IPS DF 4.7 (cell line): ENCODE results near the gene APOE.
"Not testable (repeated sequence)": the region's sequence is repeated elsewhere in the genome, so short reads cannot be mapped to it uniquely, and the experiment has no call there.

Experiments used
- DNase-seq: peaks from one replicate; pipeline ENCODE4 v3.0.0-alpha.2; 2013; ENCODE audit warnings: low spot score; ENCODE audit errors: extremely low read depth

The APOE gene

DNA sequence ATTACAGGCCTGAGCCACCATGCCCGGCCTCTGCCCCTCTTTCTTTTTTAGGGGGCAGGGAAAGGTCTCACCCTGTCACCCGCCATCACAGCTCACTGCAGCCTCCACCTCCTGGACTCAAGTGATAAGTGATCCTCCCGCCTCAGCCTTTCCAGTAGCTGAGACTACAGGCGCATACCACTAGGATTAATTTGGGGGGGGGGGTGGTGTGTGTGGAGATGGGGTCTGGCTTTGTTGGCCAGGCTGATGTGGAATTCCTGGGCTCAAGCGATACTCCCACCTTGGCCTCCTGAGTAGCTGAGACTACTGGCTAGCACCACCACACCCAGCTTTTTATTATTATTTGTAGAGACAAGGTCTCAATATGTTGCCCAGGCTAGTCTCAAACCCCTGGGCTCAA, 4.2 kb downstream of the APOE start:
- no peak for DNase-seq

GRCh38 chr19:44911896-44912295, 6.3 kb downstream of the APOE start:
- not testable (repeated sequence) for DNase-seq

DNA sequence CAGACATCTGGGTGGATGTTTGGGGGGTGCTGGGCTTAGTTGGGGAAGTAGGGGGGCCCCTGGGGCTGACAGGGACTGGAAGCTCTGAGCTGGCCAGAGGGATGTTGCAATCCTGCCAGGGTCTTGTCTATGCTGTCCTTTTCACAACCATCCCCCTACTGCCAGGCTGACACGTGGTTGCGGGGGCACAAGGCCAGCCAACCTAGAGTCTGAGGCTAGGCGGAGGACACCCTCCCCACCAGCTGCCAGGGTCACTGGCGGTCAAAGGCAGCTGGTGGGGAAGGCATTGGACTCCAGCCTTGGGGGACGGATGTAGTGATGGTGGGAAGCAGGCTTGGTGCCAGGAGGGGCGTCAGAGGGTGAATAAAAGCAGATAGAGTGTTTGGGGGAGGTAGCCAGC, 7.3 kb downstream of the APOE start:
- no peak for DNase-seq

DNA sequence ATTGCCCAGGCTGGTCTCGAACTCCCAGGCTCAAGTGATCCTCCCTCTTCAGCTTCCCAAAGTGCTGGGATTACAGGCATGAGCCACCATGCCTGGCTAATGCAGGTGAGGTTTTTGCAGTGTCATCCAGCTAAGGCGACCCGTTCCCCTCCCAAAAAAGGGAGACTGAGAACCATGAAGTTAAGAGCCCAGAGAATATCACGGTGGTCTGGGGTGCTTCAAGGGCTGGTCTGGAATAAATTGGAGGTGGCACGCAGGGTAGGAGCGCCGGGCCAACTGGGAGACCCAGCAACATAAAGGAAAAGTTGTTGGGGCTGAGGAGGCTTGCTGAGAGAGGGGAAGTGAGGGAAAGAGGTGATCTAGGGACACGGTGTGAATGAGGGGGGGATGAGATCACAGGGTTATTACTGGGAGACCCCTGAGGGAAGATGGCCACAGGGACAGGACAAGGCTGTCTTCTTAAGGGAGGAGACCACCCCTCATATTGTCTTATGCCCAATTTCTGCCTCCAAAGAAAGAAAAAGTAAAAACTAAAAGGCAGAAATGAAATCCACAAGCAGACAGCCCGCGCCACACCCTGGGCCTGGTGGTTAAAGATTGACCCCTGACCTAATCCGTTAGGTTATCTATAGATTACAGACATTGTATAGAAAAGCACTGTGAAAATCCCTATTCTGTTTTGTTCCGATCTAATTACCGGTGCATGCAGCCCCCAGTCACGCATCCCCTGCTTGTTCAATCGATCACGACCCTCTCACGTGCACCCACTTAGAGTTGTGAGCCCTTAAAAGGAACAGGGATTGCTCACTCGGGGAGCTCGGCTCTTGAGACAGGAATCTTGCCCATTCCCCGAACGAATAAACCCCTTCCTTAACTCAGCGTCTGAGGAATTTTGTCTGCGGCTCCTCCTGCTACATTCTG, 8.2 kb downstream of the APOE start:
- not testable (repeated sequence) for DNase-seq

- not testable (repeated sequence) for DNase-seq
Observed at GRCh38 chr19:44914433-44915206, 9.0 kb downstream of the APOE start, which contains the start of gene APOC1. Gene APOC1 (plus strand): TSS chr19:44914608. CDS start chr19:44914892, 284 bp downstream.

DNA sequence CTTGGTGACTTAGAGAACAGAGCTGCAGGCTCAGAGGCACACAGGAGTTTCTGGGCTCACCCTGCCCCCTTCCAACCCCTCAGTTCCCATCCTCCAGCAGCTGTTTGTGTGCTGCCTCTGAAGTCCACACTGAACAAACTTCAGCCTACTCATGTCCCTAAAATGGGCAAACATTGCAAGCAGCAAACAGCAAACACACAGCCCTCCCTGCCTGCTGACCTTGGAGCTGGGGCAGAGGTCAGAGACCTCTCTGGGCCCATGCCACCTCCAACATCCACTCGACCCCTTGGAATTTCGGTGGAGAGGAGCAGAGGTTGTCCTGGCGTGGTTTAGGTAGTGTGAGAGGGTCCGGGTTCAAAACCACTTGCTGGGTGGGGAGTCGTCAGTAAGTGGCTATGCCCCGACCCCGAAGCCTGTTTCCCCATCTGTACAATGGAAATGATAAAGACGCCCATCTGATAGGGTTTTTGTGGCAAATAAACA, 18.7 kb downstream of the APOE start:
- no peak for DNase-seq

GRCh38 chr19:44925114-44925891, 19.7 kb downstream of the APOE start:
- DNase-seq: no peak

DNA sequence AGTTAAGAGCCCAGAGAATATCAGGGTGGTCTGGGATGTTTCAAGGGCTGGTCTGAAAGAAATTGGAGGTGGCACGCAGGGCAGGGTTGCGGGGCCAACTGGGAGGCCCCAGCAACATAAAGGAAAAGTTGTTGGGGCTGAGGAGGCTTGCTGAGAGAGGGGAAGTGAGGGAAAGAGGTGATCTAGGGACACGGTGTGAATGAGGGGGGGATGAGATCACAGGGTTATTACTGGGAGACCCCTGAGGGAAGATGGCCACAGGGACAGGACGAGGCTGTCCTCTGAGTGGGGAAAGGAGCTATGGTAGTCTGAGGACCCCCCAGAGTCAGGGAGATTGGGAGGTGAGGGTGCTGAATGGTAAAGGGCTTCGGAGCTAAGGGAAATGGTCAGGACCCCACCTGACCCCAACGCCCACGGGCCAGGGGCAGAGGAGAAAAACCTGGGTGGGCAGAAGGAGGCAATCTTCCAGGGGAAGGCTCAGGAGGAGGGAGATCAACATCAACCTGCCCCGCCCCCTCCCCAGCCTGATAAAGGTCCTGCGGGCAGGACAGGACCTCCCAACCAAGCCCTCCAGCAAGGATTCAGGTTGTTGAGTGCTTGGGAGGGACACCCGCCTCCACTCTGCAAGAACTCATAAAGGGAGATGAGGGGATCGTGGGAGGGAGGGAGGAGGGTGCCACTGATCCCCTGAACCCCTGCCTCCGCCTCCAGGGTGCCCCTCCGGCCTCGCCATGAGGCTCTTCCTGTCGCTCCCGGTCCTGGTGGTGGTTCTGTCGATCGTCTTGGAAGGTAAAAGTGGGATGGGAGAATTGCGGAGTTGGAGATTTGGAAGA, 20.9 kb downstream of the APOE start:
- not testable (repeated sequence) for DNase-seq

- DNase-seq: no peak
Observed at GRCh38 chr19:44927746-44928145, 22.1 kb downstream of the APOE start.

DNA sequence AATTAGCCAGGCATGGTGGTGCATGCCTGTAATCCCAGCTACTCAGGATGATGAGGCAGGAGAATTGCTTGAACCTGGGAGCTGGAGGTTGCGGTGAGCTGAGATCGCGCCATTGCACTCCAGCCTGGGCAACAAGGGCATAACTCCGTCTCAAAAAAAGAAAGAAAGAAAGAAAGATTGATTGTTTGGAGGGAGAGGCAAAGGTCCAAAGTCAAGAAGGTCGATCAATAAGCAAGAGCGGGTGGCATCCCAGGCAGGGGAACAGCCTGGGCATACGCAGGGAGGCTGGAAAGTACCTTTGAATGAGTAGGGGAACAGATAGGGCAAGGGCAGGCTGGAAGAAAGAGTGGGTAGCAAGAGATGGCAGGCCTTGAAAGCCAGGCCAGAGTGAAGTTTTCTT, 24.5 kb downstream of the APOE start:
- no peak for DNase-seq

DNA sequence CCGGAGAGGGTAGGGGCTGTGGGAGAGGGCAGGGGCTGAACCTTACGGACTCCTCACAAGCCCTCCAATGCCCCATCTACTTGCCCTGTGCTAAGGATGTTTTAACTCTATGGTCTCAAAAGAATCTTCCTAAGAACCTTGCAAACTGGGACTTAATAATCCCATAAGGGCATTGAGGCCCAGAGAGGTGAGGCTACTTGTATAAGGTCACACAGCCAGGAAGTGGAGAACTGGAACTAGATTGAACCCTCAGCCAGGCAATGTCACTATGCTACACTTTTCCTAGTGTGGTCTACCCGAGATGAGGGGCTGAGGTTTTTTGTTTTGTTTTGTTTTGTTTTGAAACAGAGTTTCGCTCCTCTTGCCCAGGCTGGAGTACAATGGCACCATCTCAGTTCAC, 25.9 kb downstream of the APOE start:
- no peak for DNase-seq

DNA sequence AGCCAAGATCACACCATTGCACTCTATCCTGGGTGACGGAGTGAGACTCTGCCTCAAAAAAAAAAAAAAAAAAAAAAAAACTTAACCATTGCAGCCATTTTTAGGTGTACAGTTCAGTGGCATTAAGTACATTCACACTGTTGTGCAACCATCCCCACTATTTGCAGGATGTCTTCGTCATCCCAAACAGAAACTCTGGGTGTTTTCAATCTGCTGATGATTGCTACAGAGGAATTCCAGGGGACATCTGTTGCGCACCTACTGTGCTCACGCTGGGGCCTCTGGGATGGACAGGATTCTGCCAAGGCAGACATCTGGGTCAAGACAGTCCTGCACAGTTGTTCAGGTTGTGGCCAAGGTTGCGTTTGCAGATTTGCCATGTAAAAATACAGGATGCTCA, 34.1 kb downstream of the APOE start:
- DNase-seq: no peak

- DNase-seq: no peak
Observed at GRCh38 chr19:44942067-44942571, 36.5 kb downstream of the APOE start, which contains the start of gene APOC4. Gene APOC4 (plus strand): TSS chr19:44942237. CDS start chr19:44942278, 41 bp downstream.

DNA sequence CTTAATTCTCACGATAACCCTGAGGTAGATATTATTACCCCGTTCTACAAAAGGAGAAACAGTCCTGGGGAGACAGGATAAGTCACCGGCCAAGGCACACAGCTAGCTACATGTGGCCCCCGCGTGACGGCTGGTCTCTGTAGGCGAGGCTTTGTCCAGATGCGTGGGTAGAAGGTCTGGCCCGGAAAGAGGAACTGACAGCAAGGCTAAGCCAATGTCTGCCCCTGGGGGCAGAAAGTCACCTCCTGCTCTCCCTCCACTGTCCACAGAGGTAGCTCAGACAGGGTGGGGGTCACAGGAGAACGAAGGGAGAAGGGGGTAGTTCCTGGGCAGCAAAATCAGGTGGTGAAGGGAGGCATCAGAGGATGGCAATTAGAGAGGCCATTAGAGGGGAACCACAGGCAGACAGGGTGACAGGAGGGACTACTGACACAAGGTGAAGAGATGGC, 38.2 kb downstream of the APOE start:
- DNase-seq: no peak

DNA sequence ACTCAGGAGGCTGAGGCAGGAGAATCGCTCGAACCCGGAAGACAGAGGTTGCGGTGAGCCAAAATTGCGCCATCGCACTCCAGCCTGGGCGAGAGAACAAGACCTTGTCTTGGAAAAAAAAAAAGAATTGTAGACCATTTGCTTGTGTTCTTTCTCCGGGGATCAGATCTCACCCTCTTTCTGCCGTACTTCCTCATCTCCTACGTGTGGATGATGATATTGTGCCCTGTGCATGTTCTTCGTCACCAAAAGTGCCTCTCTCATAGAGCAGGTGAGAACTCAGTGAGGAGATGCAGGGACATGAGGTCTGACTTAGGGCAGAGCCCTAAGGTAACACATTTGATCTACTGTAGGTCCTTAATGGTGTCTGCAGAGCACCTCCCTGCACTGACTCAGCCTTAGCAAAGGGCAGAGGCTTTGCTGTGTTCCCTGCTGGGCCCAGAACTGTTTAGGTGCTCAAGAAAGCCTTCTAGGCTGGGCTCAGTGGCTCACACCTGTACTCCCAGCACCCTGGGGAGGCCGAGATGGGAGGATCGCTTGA, 41.5 kb downstream of the APOE start:
- DNase-seq: no peak

- no peak for DNase-seq
Observed at GRCh38 chr19:44948237-44948636, 42.6 kb downstream of the APOE start.

GRCh38 chr19:44948763-44949374, 43.3 kb downstream of the APOE start:
- no peak for DNase-seq

DNA sequence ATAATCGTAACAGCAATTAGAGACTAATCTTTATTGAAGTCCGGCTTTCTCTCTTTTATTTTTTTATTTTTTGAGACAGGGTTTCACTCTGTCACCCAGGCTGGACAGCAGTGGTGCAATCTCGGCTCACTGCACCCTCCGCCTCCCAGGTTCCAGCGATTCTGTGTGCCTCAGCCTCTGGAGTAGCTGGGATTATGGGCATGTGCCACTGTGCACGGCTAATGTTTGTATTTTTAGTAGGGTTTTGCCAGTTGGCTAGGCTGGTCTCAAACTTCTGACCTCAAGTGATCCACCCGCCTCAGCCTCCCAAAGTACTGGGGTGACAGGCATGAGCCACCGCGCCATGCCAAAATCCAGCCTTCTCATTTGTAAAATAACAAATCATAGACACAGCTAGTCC, 44.0 kb downstream of the APOE start:
- no peak for DNase-seq
